ENCODE results near the gene RAET1L. TPM values are rescaled to one million over a fixed set of nuclear protein-coding genes. Genes with fewer than 3 reads are reported as not detected.

Gene RAET1L
- total and polyA plus RNA-seq, 11 donors: not detected

GRCh38 chr6:149988550-149989346 lies 36.6 kb downstream of the RAET1L start:
- DNase-seq (no peak), ATAC-seq (no peak)
- WGBS, 4 donors: 7 to 8% (median 7%) methylated on average over 17 of the region's 17 CpGs
- H3K4me1 ChIP-seq: peaks cover 3 to 18% (median 12%) of the 10 kb centered on the region in 12 donors
- peaks cover 0 to 15% (median 5%) of the 10 kb centered on the region in 12 donors for H3K9me3 ChIP-seq
- H3K36me3 ChIP-seq: no peaks in the 10 kb centered on the region
- H3K27ac ChIP-seq: no peak overlapping the region
- intact Hi-C loops (cut with DNase I): no loop called here
- no peak overlapping the region for H3K4me3 ChIP-seq
- TF ChIP-seq CTCF (IDR thresholded peaks at IDR 0.05): no peak
- TF ChIP-seq POLR2A (IDR thresholded peaks at IDR 0.05): no peak
- peaks cover 44 to 94% (median 92%) of the 10 kb centered on the region in 9 donors for H3K27me3 ChIP-seq

- ATAC-seq: no peak
- 33 to 61% (median 51%) methylated on average over 2 of the region's 2 CpGs for WGBS, 4 donors
- peaks cover 44 to 92% (median 88%) of the 10 kb centered on the region in 9 donors for H3K27me3 ChIP-seq
- TF ChIP-seq CTCF (IDR thresholded peaks at IDR 0.05): no peak
- no peak for TF ChIP-seq POLR2A (IDR thresholded peaks at IDR 0.05)
- H3K4me3 ChIP-seq: no peak overlapping the region
- intact Hi-C loops (cut with DNase I): no loop called here
- DNase-seq: no peak
- H3K36me3 ChIP-seq: no peaks in the 10 kb centered on the region
- peaks cover 0 to 15% (median 5%) of the 10 kb centered on the region in 12 donors for H3K9me3 ChIP-seq
- H3K27ac ChIP-seq: no peak overlapping the region
- H3K4me1 ChIP-seq: peaks cover 3 to 18% (median 12%) of the 10 kb centered on the region in 12 donors
These were observed 37.7 kb downstream of the RAET1L start for GRCh38 chr6:149987602-149988107.

GRCh38 chr6:149985481-149985937 lies 39.8 kb downstream of the RAET1L start:
- Histone ChIP-seq H3K9me3 (peaks cover 0 to 15% (median 5%) of the 10 kb centered on the region in 12 donors), H3K4me1 (peaks cover under 1 to 9% (median 7%) of the 10 kb centered on the region in 12 donors), H3K4me3 (no peak overlapping the region), H3K27ac (no peak overlapping the region), H3K27me3 (peaks cover 37 to 91% (median 81%) of the 10 kb centered on the region in 9 donors), H3K36me3 (no peaks in the 10 kb centered on the region)
- WGBS, 4 donors: 8 to 32% (median 24%) methylated on average over 4 to 5 of the region's 5 CpGs
- intact Hi-C loops (cut with DNase I): no loop called here
- DNase-seq (no peak), ATAC-seq (no peak)
- TF ChIP-seq CTCF (IDR thresholded peaks at IDR 0.05) (no peak), POLR2A (IDR thresholded peaks at IDR 0.05) (no peak)

GRCh38 chr6:149984773-149985172 lies 40.6 kb downstream of the RAET1L start:
- peaks cover 30 to 90% (median 74%) of the 10 kb centered on the region in 9 donors for H3K27me3 ChIP-seq
- H3K4me3 ChIP-seq: no peak overlapping the region
- ATAC-seq (no peak), DNase-seq (no peak)
- H3K9me3 ChIP-seq: peaks cover 0 to 15% (median 5%) of the 10 kb centered on the region in 12 donors
- H3K4me1 ChIP-seq: peaks cover 0 to 1% (median 0%) of the 10 kb centered on the region in 12 donors
- intact Hi-C loops (cut with DNase I): no loop called here
- 36 to 72% (median 72%) methylated on average over 5 of the region's 5 CpGs for WGBS, 4 donors
- H3K36me3 ChIP-seq: no peaks in the 10 kb centered on the region
- H3K27ac ChIP-seq: no peak overlapping the region
- TF ChIP-seq CTCF (IDR thresholded peaks at IDR 0.05): no peak
- TF ChIP-seq POLR2A (IDR thresholded peaks at IDR 0.05): no peak
